Measurements from ENCODE around the gene RETREG3.

Gene RETREG3

GRCh38 chr17:42573095-42573494 lies 36.1 kb downstream of the RETREG3 start:
- Histone ChIP-seq H3K27me3 (replicated peaks; ENCODE audit: control insufficient read depth, insufficient read depth, low read length, poor library complexity, severe bottlenecking) (no peaks in the 10 kb centered on the region), H3K4me3 (ENCODE audit: insufficient read depth, low read depth, low read length, poor library complexity, severe bottlenecking) (no peak overlapping the region), H3K36me3 (ENCODE audit: control insufficient read depth, insufficient read depth, low read length) (peaks cover 50% of the 10 kb centered on the region), H3K9me3 (ENCODE audit: control insufficient read depth, low read length) (no peaks in the 10 kb centered on the region), H3K4me1 (ENCODE audit: control insufficient read depth, insufficient read depth, low read length, poor library complexity, severe bottlenecking) (peaks cover 6% of the 10 kb centered on the region), H3K27ac (ENCODE audit: insufficient read depth, low read length, poor library complexity, severe bottlenecking) (no peak overlapping the region)
- DNase-seq: no peak

- peaks cover 50% of the 10 kb centered on the region for H3K36me3 ChIP-seq (ENCODE audit: control insufficient read depth, insufficient read depth, low read length)
- no peak overlapping the region for H3K4me3 ChIP-seq (ENCODE audit: insufficient read depth, low read depth, low read length, poor library complexity, severe bottlenecking)
- no peaks in the 10 kb centered on the region for H3K9me3 ChIP-seq (ENCODE audit: control insufficient read depth, low read length)
- peaks cover 7% of the 10 kb centered on the region for H3K4me1 ChIP-seq (ENCODE audit: control insufficient read depth, insufficient read depth, low read length, poor library complexity, severe bottlenecking)
- no peaks in the 10 kb centered on the region for H3K27me3 ChIP-seq (replicated peaks; ENCODE audit: control insufficient read depth, insufficient read depth, low read length, poor library complexity, severe bottlenecking)
- H3K27ac ChIP-seq (ENCODE audit: insufficient read depth, low read length, poor library complexity, severe bottlenecking): no peak overlapping the region
- no peak for DNase-seq
Observed at GRCh38 chr17:42571435-42572225, 37.5 kb downstream of the RETREG3 start.

- peaks cover 14% of the 10 kb centered on the region for H3K4me1 ChIP-seq (ENCODE audit: control insufficient read depth, insufficient read depth, low read length, poor library complexity, severe bottlenecking)
- no peaks in the 10 kb centered on the region for H3K9me3 ChIP-seq (ENCODE audit: control insufficient read depth, low read length)
- no peak overlapping the region for H3K27ac ChIP-seq (ENCODE audit: insufficient read depth, low read length, poor library complexity, severe bottlenecking)
- no peak overlapping the region for H3K4me3 ChIP-seq (ENCODE audit: insufficient read depth, low read depth, low read length, poor library complexity, severe bottlenecking)
- H3K36me3 ChIP-seq (ENCODE audit: control insufficient read depth, insufficient read depth, low read length): peaks cover 61% of the 10 kb centered on the region
- H3K27me3 ChIP-seq (replicated peaks; ENCODE audit: control insufficient read depth, insufficient read depth, low read length, poor library complexity, severe bottlenecking): no peaks in the 10 kb centered on the region
- DNase-seq: no peak
Observed at GRCh38 chr17:42568341-42569111, 40.6 kb downstream of the RETREG3 start.

- peaks cover 26% of the 10 kb centered on the region for H3K4me1 ChIP-seq (ENCODE audit: control insufficient read depth, insufficient read depth, low read length, poor library complexity, severe bottlenecking)
- peak; percentile 84 to 90 (median 89) for DNase-seq
- peak within 1 kb of the TSS; percentile 75 for H3K4me3 ChIP-seq (ENCODE audit: insufficient read depth, low read depth, low read length, poor library complexity, severe bottlenecking)
- H3K36me3 ChIP-seq (ENCODE audit: control insufficient read depth, insufficient read depth, low read length): peaks cover 48% of the 10 kb centered on the region
- peak within 1 kb of the TSS; percentile 72 for H3K27ac ChIP-seq (ENCODE audit: insufficient read depth, low read length, poor library complexity, severe bottlenecking)
- no peaks in the 10 kb centered on the region for H3K27me3 ChIP-seq (replicated peaks; ENCODE audit: control insufficient read depth, insufficient read depth, low read length, poor library complexity, severe bottlenecking)
- H3K9me3 ChIP-seq (ENCODE audit: control insufficient read depth, low read length): no peaks in the 10 kb centered on the region
Observed at GRCh38 chr17:42566883-42567573, 42.1 kb downstream of the RETREG3 start, which contains the start of gene MLX. Gene MLX, plus strand, starts transcription at chr17:42567100. Its CDS starts 25 bp downstream, at chr17:42567125.

- Histone ChIP-seq H3K27ac (ENCODE audit: insufficient read depth, low read length, poor library complexity, severe bottlenecking) (peak overlapping the region; percentile 72), H3K27me3 (replicated peaks; ENCODE audit: control insufficient read depth, insufficient read depth, low read length, poor library complexity, severe bottlenecking) (no peaks in the 10 kb centered on the region), H3K4me3 (ENCODE audit: insufficient read depth, low read depth, low read length, poor library complexity, severe bottlenecking) (peak overlapping the region; percentile 75), H3K9me3 (ENCODE audit: control insufficient read depth, low read length) (no peaks in the 10 kb centered on the region), H3K4me1 (ENCODE audit: control insufficient read depth, insufficient read depth, low read length, poor library complexity, severe bottlenecking) (peaks cover 32% of the 10 kb centered on the region), H3K36me3 (ENCODE audit: control insufficient read depth, insufficient read depth, low read length) (peaks cover 41% of the 10 kb centered on the region)
- no peak for DNase-seq
Observed at GRCh38 chr17:42566215-42566882, 42.8 kb downstream of the RETREG3 start.

- no peak for DNase-seq
- H3K9me3 ChIP-seq (ENCODE audit: control insufficient read depth, low read length): no peaks in the 10 kb centered on the region
- no peak overlapping the region for H3K4me3 ChIP-seq (ENCODE audit: insufficient read depth, low read depth, low read length, poor library complexity, severe bottlenecking)
- no peaks in the 10 kb centered on the region for H3K27me3 ChIP-seq (replicated peaks; ENCODE audit: control insufficient read depth, insufficient read depth, low read length, poor library complexity, severe bottlenecking)
- peak overlapping the region; percentile 72 for H3K27ac ChIP-seq (ENCODE audit: insufficient read depth, low read length, poor library complexity, severe bottlenecking)
- H3K4me1 ChIP-seq (ENCODE audit: control insufficient read depth, insufficient read depth, low read length, poor library complexity, severe bottlenecking): peaks cover 32% of the 10 kb centered on the region
- H3K36me3 ChIP-seq (ENCODE audit: control insufficient read depth, insufficient read depth, low read length): peaks cover 39% of the 10 kb centered on the region
Observed at GRCh38 chr17:42565523-42566214, 43.5 kb downstream of the RETREG3 start.

GRCh38 chr17:42564815-42565522 lies 44.2 kb downstream of the RETREG3 start:
- peak overlapping the region; percentile 14 for H3K27ac ChIP-seq (ENCODE audit: insufficient read depth, low read length, poor library complexity, severe bottlenecking)
- H3K4me3 ChIP-seq (ENCODE audit: insufficient read depth, low read depth, low read length, poor library complexity, severe bottlenecking): no peak overlapping the region
- DNase-seq: no peak
- no peaks in the 10 kb centered on the region for H3K9me3 ChIP-seq (ENCODE audit: control insufficient read depth, low read length)
- H3K36me3 ChIP-seq (ENCODE audit: control insufficient read depth, insufficient read depth, low read length): peaks cover 34% of the 10 kb centered on the region
- no peaks in the 10 kb centered on the region for H3K27me3 ChIP-seq (replicated peaks; ENCODE audit: control insufficient read depth, insufficient read depth, low read length, poor library complexity, severe bottlenecking)
- H3K4me1 ChIP-seq (ENCODE audit: control insufficient read depth, insufficient read depth, low read length, poor library complexity, severe bottlenecking): peaks cover 32% of the 10 kb centered on the region

- peaks cover 24% of the 10 kb centered on the region for H3K36me3 ChIP-seq (ENCODE audit: control insufficient read depth, insufficient read depth, low read length)
- no peaks in the 10 kb centered on the region for H3K27me3 ChIP-seq (replicated peaks; ENCODE audit: control insufficient read depth, insufficient read depth, low read length, poor library complexity, severe bottlenecking)
- no peak overlapping the region for H3K4me3 ChIP-seq (ENCODE audit: insufficient read depth, low read depth, low read length, poor library complexity, severe bottlenecking)
- H3K27ac ChIP-seq (ENCODE audit: insufficient read depth, low read length, poor library complexity, severe bottlenecking): no peak overlapping the region
- no peak for DNase-seq
- H3K4me1 ChIP-seq (ENCODE audit: control insufficient read depth, insufficient read depth, low read length, poor library complexity, severe bottlenecking): peaks cover 32% of the 10 kb centered on the region
- no peaks in the 10 kb centered on the region for H3K9me3 ChIP-seq (ENCODE audit: control insufficient read depth, low read length)
Observed at GRCh38 chr17:42563950-42564349, 45.2 kb downstream of the RETREG3 start.

GRCh38 chr17:42563543-42563942 lies 45.6 kb downstream of the RETREG3 start:
- Histone ChIP-seq H3K36me3 (ENCODE audit: control insufficient read depth, insufficient read depth, low read length) (peaks cover 20% of the 10 kb centered on the region), H3K4me1 (ENCODE audit: control insufficient read depth, insufficient read depth, low read length, poor library complexity, severe bottlenecking) (peaks cover 32% of the 10 kb centered on the region), H3K4me3 (ENCODE audit: insufficient read depth, low read depth, low read length, poor library complexity, severe bottlenecking) (peak overlapping the region; percentile 95), H3K27me3 (replicated peaks; ENCODE audit: control insufficient read depth, insufficient read depth, low read length, poor library complexity, severe bottlenecking) (no peaks in the 10 kb centered on the region), H3K27ac (ENCODE audit: insufficient read depth, low read length, poor library complexity, severe bottlenecking) (no peak overlapping the region), H3K9me3 (ENCODE audit: control insufficient read depth, low read length) (no peaks in the 10 kb centered on the region)
- no peak for DNase-seq

All from effector memory CD4-positive, alpha-beta T cell (primary cell).